ENCODE data around the gene SCFD2. TPM values are rescaled to one million over a fixed set of nuclear protein-coding genes. Genes with fewer than 3 reads are reported as not detected.

SCFD2 gene
- total RNA-seq, 1 experiment from 2014 or later: 7.4 TPM

DNA sequence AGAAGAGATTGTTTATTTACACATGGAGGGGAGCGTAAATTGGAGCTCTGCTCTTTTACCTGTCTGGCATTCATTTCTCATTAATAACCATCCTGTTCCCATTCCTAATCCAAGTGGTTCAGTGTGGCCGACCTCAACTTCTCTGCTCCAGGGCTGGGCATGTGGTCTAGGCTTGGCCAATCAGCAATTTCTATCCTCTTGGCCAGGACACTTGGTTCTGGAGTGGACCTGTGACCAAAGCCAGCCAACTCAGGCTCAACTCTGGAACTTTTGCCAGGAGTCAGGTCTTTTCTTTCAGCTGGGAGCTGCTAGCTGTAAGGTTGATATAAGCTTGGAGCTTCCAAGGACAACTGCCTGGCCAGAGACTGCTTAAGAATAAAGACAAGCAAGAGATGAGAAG is 519.4 kb downstream of the SCFD2 start:
- Histone ChIP-seq H3K4me3 (ENCODE audit: low read depth in 2 of 2, low read length in 2 of 2) (no peak overlapping the region), H3K36me3 (ENCODE audit: control insufficient read depth, insufficient read depth, low read length) (no peaks in the 10 kb centered on the region), H3K27ac (ENCODE audit: low read length) (no peak overlapping the region), H3K27me3 (ENCODE audit: control insufficient read depth, insufficient read depth, low read length) (no peaks in the 10 kb centered on the region), H3K9me3 (ENCODE audit: control insufficient read depth, insufficient read depth, low read depth, low read length) (no peaks in the 10 kb centered on the region), H3K4me1 (ENCODE audit: control insufficient read depth, insufficient read depth, low read length) (no peaks in the 10 kb centered on the region)
- ATAC-seq (no peak), DNase-seq (ENCODE audit: low read depth, low spot score) (no peak)
- CTCF ChIA-PET: no interaction called here
- intact Hi-C loops (cut with micrococcal nuclease; ENCODE audit: unreplicated experiment) (no loop called here), in situ Hi-C loops (cut with HindIII; ENCODE audit: low pct_unique_long_range_greater_than_20kb, low sequenced_read_pairs) (no loop called here)
- BruUV-seq (replicated peaks): no TSS peak
- POLR2A ChIA-PET: no interaction called here
- no peak for TF ChIP-seq SIN3A (IDR thresholded peaks at IDR 0.05; ENCODE audit: borderline replicate concordance, insufficient read depth, low read depth, low read length)
- TF ChIP-seq, protein P1, sequence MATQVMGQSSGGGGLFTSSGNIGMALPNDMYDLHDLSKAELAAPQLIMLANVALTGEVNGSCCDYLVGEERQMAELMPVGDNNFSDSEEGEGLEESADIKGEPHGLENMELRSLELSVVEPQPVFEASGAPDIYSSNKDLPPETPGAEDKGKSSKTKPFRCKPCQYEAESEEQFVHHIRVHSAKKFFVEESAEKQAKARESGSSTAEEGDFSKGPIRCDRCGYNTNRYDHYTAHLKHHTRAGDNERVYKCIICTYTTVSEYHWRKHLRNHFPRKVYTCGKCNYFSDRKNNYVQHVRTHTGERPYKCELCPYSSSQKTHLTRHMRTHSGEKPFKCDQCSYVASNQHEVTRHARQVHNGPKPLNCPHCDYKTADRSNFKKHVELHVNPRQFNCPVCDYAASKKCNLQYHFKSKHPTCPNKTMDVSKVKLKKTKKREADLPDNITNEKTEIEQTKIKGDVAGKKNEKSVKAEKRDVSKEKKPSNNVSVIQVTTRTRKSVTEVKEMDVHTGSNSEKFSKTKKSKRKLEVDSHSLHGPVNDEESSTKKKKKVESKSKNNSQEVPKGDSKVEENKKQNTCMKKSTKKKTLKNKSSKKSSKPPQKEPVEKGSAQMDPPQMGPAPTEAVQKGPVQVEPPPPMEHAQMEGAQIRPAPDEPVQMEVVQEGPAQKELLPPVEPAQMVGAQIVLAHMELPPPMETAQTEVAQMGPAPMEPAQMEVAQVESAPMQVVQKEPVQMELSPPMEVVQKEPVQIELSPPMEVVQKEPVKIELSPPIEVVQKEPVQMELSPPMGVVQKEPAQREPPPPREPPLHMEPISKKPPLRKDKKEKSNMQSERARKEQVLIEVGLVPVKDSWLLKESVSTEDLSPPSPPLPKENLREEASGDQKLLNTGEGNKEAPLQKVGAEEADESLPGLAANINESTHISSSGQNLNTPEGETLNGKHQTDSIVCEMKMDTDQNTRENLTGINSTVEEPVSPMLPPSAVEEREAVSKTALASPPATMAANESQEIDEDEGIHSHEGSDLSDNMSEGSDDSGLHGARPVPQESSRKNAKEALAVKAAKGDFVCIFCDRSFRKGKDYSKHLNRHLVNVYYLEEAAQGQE (IDR thresholded peaks at IDR 0.05; ENCODE audit: insufficient read depth in 1 of 2, low read depth in 2 of 2, low read length in 1 of 2): no peak
- TF ChIP-seq POLR2AphosphoS5 (IDR thresholded peaks at IDR 0.05; ENCODE audit: low read depth, low read length): no peak
- TF ChIP-seq, protein P2, sequence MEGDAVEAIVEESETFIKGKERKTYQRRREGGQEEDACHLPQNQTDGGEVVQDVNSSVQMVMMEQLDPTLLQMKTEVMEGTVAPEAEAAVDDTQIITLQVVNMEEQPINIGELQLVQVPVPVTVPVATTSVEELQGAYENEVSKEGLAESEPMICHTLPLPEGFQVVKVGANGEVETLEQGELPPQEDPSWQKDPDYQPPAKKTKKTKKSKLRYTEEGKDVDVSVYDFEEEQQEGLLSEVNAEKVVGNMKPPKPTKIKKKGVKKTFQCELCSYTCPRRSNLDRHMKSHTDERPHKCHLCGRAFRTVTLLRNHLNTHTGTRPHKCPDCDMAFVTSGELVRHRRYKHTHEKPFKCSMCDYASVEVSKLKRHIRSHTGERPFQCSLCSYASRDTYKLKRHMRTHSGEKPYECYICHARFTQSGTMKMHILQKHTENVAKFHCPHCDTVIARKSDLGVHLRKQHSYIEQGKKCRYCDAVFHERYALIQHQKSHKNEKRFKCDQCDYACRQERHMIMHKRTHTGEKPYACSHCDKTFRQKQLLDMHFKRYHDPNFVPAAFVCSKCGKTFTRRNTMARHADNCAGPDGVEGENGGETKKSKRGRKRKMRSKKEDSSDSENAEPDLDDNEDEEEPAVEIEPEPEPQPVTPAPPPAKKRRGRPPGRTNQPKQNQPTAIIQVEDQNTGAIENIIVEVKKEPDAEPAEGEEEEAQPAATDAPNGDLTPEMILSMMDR (IDR thresholded peaks at IDR 0.05): no peak
- TF ChIP-seq TCF7L2 (IDR thresholded peaks at IDR 0.05; ENCODE audit: low read depth, low read length): no peak

DNA sequence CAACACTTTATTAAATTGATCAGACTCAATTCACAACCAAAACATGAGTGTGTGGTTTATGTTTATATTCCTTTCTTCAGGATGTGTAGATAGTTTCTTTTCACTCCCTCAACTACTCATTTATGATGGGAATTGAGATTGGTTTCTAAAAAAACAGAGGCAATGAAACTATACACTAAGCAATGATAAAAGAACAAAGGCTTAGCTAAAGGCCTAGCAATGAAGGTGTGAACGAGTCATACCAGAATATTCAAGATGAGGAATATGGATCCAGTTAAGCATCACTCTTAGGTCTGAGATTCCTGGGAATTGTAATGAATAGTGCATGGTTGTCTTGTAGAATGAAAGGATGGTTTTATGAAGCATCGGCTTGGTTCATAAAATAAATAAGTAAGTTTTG is 521.3 kb downstream of the SCFD2 start:
- TF ChIP-seq POLR2AphosphoS5 (IDR thresholded peaks at IDR 0.05; ENCODE audit: low read depth, low read length): no peak
- TF ChIP-seq, protein P2 (IDR thresholded peaks at IDR 0.05): no peak
- no peak for TF ChIP-seq SIN3A (IDR thresholded peaks at IDR 0.05; ENCODE audit: borderline replicate concordance, insufficient read depth, low read depth, low read length)
- no peak for TF ChIP-seq TCF7L2 (IDR thresholded peaks at IDR 0.05; ENCODE audit: low read depth, low read length)
- TF ChIP-seq, protein P1 (IDR thresholded peaks at IDR 0.05; ENCODE audit: insufficient read depth in 1 of 2, low read depth in 2 of 2, low read length in 1 of 2): no peak
- CTCF ChIA-PET: no interaction called here
- in situ Hi-C loops (cut with HindIII; ENCODE audit: low pct_unique_long_range_greater_than_20kb, low sequenced_read_pairs): no loop called here

More for the DNA sequence above, 521.3 kb downstream of the SCFD2 start:
- no peaks in the 10 kb centered on the region for H3K4me1 ChIP-seq (ENCODE audit: control insufficient read depth, insufficient read depth, low read length)
- no peaks in the 10 kb centered on the region for H3K27me3 ChIP-seq (ENCODE audit: control insufficient read depth, insufficient read depth, low read length)
- no peak overlapping the region for H3K4me3 ChIP-seq (ENCODE audit: low read depth in 2 of 2, low read length in 2 of 2)
- no TSS peak for BruUV-seq (replicated peaks)
- no peak for DNase-seq (ENCODE audit: low read depth, low spot score)
- intact Hi-C loops (cut with micrococcal nuclease; ENCODE audit: unreplicated experiment): no loop called here
- no peaks in the 10 kb centered on the region for H3K36me3 ChIP-seq (ENCODE audit: control insufficient read depth, insufficient read depth, low read length)
- no peak for ATAC-seq
- no peaks in the 10 kb centered on the region for H3K9me3 ChIP-seq (ENCODE audit: control insufficient read depth, insufficient read depth, low read depth, low read length)
- no peak overlapping the region for H3K27ac ChIP-seq (ENCODE audit: low read length)
- POLR2A ChIA-PET: no interaction called here
